GM21576 (cell line): Measurements from ENCODE around the gene FAM185A.
"Not testable (repeated sequence)": the region's sequence is repeated elsewhere in the genome, so short reads cannot be mapped to it uniquely, and the experiment has no call there.

Experiments
- ATAC-seq: cut with Tn5 transposase; IDR thresholded peaks from one replicate; pipeline ENCODE4 v1.9.1; 2021; ENCODE audit warnings: mild to moderate bottlenecking, moderate library complexity; ENCODE audit not compliant: unreplicated experiment

The FAM185A gene

GRCh38 chr7:102748605-102749444 lies at the start of gene FAM185A:
Gene FAM185A, plus strand, starts transcription at chr7:102748999. Its CDS starts 209 bp downstream, at chr7:102749208.
- peak; percentile 98 for ATAC-seq

GRCh38 chr7:102713011-102713690 lies 35.6 kb upstream of the FAM185A start:
- peak; percentile 65 for ATAC-seq

DNA sequence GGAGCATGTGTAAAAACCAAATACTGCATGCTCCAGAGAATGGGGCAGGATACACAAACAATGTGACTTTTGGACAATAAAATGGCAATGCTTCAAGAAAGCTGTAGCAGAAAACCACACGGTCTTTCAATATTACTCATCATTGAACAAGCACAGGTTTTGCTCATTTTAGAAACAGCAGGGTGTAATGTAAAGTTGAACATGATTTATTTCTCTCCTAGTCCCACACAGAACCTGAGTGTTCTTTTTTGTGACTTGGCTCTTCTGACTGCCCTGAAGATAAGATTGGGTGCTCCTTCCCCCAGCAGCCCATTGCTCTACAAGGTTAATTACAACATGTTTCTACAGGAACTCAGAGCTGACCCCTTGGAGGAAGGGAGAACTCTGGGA lies 35.1 kb upstream of the FAM185A start:
- peak; percentile 80 for ATAC-seq

DNA sequence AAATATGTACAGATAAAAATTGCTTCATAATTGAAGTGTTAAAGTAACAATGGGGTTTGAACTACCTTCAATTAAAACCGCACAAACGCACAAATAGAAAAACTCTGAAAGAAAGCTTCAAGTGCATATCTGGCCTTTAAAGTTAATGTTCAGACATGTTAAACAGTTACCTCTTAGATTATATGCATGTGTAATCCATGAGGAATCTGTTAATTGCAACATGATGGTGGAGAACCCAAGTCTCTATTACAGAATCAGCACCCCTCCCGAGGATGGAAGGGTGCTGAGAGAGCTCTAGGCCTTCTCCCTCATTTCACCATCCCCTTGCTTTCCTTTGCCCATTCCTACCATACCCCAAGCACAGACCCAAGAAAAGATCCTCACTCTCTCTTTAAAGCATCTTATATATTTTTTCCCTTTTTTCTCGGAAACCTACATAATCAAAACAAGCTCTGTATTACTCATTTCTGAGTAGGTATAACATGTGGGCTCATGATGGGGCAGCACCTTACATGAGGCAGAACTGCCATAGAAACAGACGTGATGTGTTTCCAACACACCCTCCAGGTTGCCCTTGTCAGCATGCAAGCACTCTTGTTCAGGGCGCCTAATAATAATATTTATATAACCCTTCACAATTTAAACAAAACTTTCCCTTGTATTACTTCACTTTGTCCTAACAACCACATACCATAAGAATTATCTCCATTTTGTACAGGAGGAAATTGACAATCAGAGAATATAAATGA lies 33.9 kb upstream of the FAM185A start:
- ATAC-seq: not testable (repeated sequence)

- ATAC-seq: peak; percentile 44
Measured at GRCh38 chr7:102715718-102716117, 33.1 kb upstream of the FAM185A start.

GRCh38 chr7:102718491-102718890 lies 30.3 kb upstream of the FAM185A start:
- not testable (repeated sequence) for ATAC-seq

- ATAC-seq: not testable (repeated sequence)
Measured at GRCh38 chr7:102726170-102726569, 22.6 kb upstream of the FAM185A start.

- not testable (repeated sequence) for ATAC-seq
Measured at GRCh38 chr7:102729670-102730069, 19.1 kb upstream of the FAM185A start.

- not testable (repeated sequence) for ATAC-seq
Measured at GRCh38 chr7:102730431-102730830, 18.4 kb upstream of the FAM185A start.

DNA sequence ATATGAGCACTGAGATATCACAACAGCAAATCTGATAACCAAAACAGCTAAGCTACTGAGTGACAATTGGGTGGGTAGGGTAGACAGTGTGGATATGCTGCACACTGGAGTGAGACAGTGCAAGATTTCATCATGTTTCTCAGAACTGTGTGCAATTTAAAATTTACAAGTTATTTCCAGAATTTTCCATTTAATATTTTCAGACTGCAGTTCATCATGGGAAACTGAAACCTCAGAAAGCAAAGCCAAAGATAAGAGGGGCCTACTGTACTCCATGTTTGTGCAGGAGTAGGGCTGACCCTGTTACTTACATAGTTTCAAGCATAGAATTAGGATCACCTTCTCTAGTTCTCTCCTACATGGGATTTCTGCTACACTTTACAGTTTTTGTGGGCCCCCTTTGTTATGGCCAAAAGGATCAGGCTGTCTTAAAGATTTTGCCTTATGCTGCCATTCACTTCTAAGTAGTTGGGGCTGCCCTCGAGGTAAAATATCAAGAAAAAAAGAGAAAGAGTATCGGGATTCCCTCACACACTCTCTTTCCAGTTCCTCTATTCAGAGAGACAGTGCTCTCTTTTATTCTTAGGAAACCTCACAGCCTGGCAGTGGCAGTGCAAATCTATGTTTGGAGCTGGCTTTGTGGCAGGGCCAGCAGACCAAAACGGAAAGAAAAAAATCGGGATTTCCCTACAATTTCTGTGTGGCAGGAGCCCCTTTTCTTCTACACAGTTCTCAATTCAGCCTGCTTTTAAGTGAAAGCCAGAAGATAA lies 6.6 kb upstream of the FAM185A start:
- ATAC-seq: not testable (repeated sequence)

DNA sequence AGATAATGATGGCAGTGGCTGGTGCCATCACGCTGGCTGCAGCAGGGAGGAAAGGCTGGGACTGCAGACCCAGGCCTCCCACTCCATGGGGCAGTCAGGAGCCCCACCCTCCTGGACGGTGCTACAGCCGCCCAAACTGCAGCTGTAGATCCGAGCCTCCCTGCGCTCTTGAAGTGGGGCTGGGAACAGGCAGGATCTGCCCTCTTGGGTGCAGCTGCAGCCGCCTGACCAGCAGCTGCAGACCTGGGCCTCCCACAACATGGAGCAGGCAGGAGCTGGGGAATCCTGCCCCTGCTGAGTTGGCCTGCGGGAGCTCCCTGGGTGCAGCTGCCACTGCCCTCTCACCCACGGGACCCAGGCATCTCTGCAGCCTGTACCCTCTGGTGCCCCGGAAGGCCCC lies 4.9 kb upstream of the FAM185A start:
- not testable (repeated sequence) for ATAC-seq

DNA sequence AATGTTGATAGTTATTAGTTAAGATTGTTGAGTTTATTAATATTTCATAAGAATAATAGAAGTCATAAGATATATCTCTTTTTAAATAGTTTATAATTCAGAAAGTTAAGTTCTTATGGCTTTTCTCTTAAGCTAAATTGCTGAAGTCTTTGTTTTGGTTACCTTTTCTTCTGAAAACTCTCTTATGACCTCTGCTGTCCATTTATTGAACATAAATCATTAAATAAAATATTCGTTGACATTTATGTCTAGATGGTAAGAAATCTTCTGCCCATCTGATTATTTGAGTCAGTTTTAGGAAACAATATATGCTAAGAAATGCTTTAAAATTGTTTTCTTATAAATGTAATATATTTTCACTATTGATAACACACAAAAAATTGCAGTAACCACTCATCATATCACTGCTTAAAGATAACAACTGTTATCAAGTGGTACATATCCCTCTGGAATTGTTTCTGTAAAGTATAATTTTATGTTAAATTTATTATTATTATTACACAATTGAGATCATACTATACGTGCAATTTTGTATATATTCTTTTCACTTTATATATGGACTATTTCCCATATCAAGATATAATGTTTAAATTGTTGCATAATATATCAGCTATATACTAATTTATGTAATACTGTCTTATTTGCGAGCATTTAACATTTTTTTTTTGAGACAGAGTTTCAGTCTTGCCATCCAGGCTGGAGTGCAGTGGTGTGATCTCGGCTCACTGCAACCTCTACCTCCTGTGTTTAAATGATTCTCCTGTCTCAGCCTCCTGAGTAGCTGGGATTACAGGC lies 3.1 kb upstream of the FAM185A start:
- not testable (repeated sequence) for ATAC-seq

- ATAC-seq: peak; percentile 1
Measured at GRCh38 chr7:102749445-102749786, 617 bp downstream of the FAM185A start.

DNA sequence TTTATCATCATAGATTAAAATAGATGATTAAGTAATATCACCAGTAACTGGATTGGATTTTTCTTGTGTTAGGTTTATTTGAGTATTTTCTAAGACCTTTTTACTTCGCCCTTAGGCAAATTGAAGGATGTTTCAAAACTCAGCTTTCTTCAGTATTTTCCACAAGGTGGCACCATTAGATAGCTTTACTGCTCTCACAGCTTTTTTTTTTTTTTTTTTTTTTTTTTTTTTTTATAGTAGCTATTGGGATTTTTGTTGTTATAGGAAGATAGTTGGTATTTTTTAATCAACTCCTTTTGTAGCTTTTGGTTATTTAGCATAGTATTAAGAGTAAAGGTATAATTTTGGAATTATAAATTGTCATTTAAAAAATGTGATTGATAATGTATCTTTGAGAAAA lies 9.4 kb downstream of the FAM185A start:
- ATAC-seq: not testable (repeated sequence)

GRCh38 chr7:102759934-102760333 lies 11.1 kb downstream of the FAM185A start:
- not testable (repeated sequence) for ATAC-seq

DNA sequence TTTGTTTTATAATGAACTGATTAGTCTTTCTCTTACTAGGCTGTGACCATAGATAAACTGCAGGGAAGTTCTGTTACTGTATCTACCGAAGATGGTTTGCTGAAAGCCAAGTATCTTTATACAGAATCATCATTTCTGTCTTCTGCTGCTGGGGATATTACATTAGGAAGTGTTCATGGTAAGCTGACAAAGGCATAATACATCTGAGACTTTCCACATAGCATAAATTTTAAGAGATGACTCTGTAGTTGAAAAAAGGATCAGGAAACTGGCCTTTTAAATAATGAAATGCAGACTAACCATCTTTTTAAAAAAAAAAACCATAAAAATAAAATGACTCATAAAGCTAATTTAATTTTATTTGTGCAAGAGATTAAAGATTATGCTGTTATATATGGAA lies 12.4 kb downstream of the FAM185A start:
- ATAC-seq: not testable (repeated sequence)

DNA sequence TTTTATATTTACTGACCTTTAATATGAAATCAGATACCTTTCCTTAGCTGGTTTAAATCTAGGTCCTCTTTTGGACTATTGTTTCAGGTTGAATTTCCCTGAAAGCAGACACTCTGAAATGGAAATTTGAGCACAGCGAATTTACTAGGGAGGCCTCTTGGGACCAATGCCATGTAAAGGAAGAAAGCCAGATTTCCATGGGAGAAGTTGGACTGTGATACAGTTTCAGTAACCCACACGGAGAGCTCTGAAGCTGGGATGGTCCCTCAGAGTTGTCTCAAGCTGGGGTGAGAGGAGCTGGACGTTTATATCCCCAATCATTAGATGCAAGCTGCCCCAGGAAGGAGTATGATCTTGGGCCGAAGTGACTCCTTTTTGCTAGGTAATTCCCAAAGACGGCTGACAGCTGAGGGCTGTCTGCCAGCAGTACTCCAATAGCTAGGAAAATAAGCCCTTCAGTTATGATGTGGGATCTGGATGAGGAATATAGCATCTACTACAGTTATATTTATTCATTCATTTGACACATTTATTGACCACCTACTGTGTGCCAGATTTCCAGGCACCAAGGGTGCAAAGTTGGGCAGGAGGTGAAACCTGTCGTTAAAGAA lies 14.6 kb downstream of the FAM185A start:
- not testable (repeated sequence) for ATAC-seq

GRCh38 chr7:102769657-102770192 lies 20.9 kb downstream of the FAM185A start:
- not testable (repeated sequence) for ATAC-seq

- not testable (repeated sequence) for ATAC-seq
Measured at GRCh38 chr7:102770467-102770866, 21.7 kb downstream of the FAM185A start.
